GDM1 (cell line): ENCODE results near the gene NDNF.

Experiments used
- DNase-seq: peaks from one replicate; lab custom pipeline; 2025; lab: John Stamatoyannopoulos, UW

NDNF gene

GRCh38 chr4:121072224-121073003 is at the start of gene NDNF:
Gene NDNF, minus strand, starts transcription at chr4:121072535. Its CDS starts 26,698 bp downstream, at chr4:121045837.
- no peak for DNase-seq

GRCh38 chr4:121119715-121120114 is 47.4 kb upstream of the NDNF start:
- no peak for DNase-seq

- DNase-seq = no peak
Observed at GRCh38 chr4:121118344-121118743, 46.0 kb upstream of the NDNF start.

GRCh38 chr4:121114756-121115155 is 42.4 kb upstream of the NDNF start:
- no peak for DNase-seq

GRCh38 chr4:121112530-121112929 is 40.2 kb upstream of the NDNF start:
- no peak for DNase-seq

GRCh38 chr4:121108557-121108956 is 36.2 kb upstream of the NDNF start:
- no peak for DNase-seq

- no peak for DNase-seq
Observed at GRCh38 chr4:121107507-121107906, 35.2 kb upstream of the NDNF start.

- DNase-seq = no peak
Observed at GRCh38 chr4:121100093-121100775, 27.9 kb upstream of the NDNF start.

- no peak for DNase-seq
Observed at GRCh38 chr4:121098266-121098665, 25.9 kb upstream of the NDNF start.

GRCh38 chr4:121096629-121097028 is 24.3 kb upstream of the NDNF start:
- no peak for DNase-seq

GRCh38 chr4:121096191-121096590 is 23.9 kb upstream of the NDNF start:
- DNase-seq = no peak

- DNase-seq = no peak
Observed at GRCh38 chr4:121094297-121094966, 22.1 kb upstream of the NDNF start.

GRCh38 chr4:121093261-121093660 is 20.9 kb upstream of the NDNF start:
- DNase-seq = no peak

GRCh38 chr4:121091941-121092340 is 19.6 kb upstream of the NDNF start:
- no peak for DNase-seq

- DNase-seq = no peak
Observed at GRCh38 chr4:121088867-121089266, 16.5 kb upstream of the NDNF start.

GRCh38 chr4:121079376-121079775 is 7.0 kb upstream of the NDNF start:
- no peak for DNase-seq

GRCh38 chr4:121077496-121077895 is 5.2 kb upstream of the NDNF start:
- DNase-seq = no peak

- no peak for DNase-seq
Observed at GRCh38 chr4:121076416-121076815, 4.1 kb upstream of the NDNF start.

- no peak for DNase-seq
Observed at GRCh38 chr4:121073672-121074381, 1.5 kb upstream of the NDNF start.

GRCh38 chr4:121073004-121073435 is 685 bp upstream of the NDNF start:
- no peak for DNase-seq

GRCh38 chr4:121071640-121072223 is 603 bp downstream of the NDNF start:
- DNase-seq = no peak
